Measurements from ENCODE around the gene ATP2B1.

DNA sequence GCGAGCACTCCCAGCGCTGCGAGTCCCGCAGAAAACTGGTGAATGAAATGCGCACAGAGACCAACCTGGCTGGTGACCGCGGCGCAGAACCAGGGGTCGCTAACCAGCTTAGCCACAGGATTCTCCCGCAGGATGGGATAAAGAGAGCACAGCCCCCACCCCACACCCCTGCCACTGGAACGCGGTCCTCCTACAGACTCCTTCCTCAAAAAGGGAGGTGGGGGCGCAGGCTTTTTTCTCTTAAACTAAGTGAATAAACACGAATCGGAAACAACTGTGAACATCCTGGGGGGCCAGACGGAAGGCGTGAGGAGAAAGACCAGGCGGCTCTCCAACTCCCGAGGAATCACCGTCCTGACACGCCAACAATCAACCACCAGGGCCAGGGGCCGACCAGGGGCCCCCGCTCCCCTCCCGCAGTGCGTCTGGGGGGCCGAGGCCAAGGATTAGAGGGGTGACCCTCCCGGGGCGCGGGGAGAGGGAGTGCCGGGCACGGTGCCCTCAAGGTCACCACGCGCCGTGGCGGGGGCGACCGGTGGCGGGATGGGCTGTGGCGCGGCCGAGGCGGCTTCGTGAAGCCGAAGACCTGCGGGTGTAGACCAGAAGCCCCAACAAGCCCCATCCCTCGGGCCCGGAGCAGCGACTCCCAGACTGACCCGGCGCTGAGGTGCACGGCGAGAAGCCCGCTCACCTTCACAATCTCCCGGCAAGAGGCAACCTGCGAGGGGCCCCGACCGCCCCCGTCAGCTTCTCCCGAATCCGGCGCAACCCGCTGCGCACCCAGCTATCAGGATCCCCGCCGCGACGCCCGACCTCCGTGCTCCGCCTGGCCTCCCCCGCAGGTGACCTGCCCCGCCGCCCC, 704 bp downstream of the ATP2B1 start:
- TF ChIP-seq POLR2A (IDR thresholded peaks at IDR 0.05; ENCODE audit: low read depth, low read length) = no peak
- TF ChIP-seq POLR2AphosphoS5 (IDR thresholded peaks at IDR 0.05; ENCODE audit: low read depth, low read length) = no peak; the same call in 1 of the 2 replicates

Data from GM12892 (cell line).